RWPE2 (cell line): ENCODE data around the gene P2RY13.

Source experiments
- ATAC-seq: fragments of 200-7000 bp; cut with Tn5 transposase; 3 replicates; pipeline ENCODE4 v1.9.1; 2021; ENCODE audit warnings: low read depth
- DNase-seq: peaks from one replicate; pipeline ENCODE4 v3.0.0-alpha.2; 2020; ENCODE audit warnings: low spot score
- H3K27ac ChIP-seq: fragments of 450-650 bp; 2 replicates; pipeline ENCODE4 v1.5.1; 2017; ENCODE audit warnings: mild to moderate bottlenecking; ENCODE audit not compliant: poor library complexity, severe bottlenecking
- H3K27me3 ChIP-seq: fragments of 250-450 bp; sonication (Bioruptor Pico); 2 replicates; pipeline ENCODE4 v1.5.1; 2021; ENCODE audit warnings: mild to moderate bottlenecking, moderate library complexity; ENCODE audit not compliant: insufficient read depth, poor library complexity, severe bottlenecking
- H3K36me3 ChIP-seq: fragments of 250-450 bp; sonication (Bioruptor Pico); 2 replicates; pipeline ENCODE4 v1.5.1; 2020; ENCODE audit warnings: low read depth, mild to moderate bottlenecking, moderate library complexity
- H3K4me1 ChIP-seq: fragments of 250-450 bp; sonication (Bioruptor Pico); 2 replicates; pipeline ENCODE4 v1.5.1; 2021; ENCODE audit warnings: mild to moderate bottlenecking, moderate library complexity; ENCODE audit not compliant: insufficient read depth, poor library complexity, severe bottlenecking
- H3K4me3 ChIP-seq: fragments of 250-450 bp; sonication (Bioruptor Pico); 2 replicates; pipeline ENCODE4 v1.5.1; 2021; ENCODE audit warnings: mild to moderate bottlenecking, moderate library complexity; ENCODE audit not compliant: severe bottlenecking
- H3K9me3 ChIP-seq: fragments of 250-450 bp; sonication (Bioruptor Pico); 2 replicates; pipeline ENCODE4 v1.5.1; 2021; ENCODE audit warnings: mild to moderate bottlenecking, moderate library complexity; ENCODE audit not compliant: severe bottlenecking
- CTCF ChIP-seq: fragments of 450-650 bp; IDR thresholded peaks from one replicate; pipeline ENCODE4 v1.5.1; 2017; ENCODE audit warnings: mild to moderate bottlenecking, moderate library complexity; ENCODE audit not compliant: poor library complexity, severe bottlenecking

Gene P2RY13

GRCh38 chr3:151314137-151314536, 15.2 kb downstream of the P2RY13 start:
- no peak for DNase-seq
- H3K4me1 ChIP-seq, result peaks cover 63% of the 10 kb centered on the region
- peak overlapping the region; percentile 99 for H3K27ac ChIP-seq
- H3K27me3 ChIP-seq, result no peaks in the 10 kb centered on the region
- H3K36me3 ChIP-seq, result peaks cover 65% of the 10 kb centered on the region
- H3K9me3 ChIP-seq, result no peaks in the 10 kb centered on the region
- TF ChIP-seq CTCF, result no peak
- ATAC-seq, result no peak
- peak overlapping the region; percentile 69 for H3K4me3 ChIP-seq

GRCh38 chr3:151312972-151313371, 16.4 kb downstream of the P2RY13 start:
- Histone ChIP-seq H3K27me3 (no peaks in the 10 kb centered on the region), H3K36me3 (peaks cover 77% of the 10 kb centered on the region), H3K27ac (peak overlapping the region; percentile 99), H3K4me3 (no peak overlapping the region), H3K9me3 (no peaks in the 10 kb centered on the region), H3K4me1 (peaks cover 66% of the 10 kb centered on the region)
- DNase-seq, result no peak
- ATAC-seq, result no peak
- no peak for TF ChIP-seq CTCF

GRCh38 chr3:151309566-151309965, 19.8 kb downstream of the P2RY13 start:
- Histone ChIP-seq H3K36me3 (peaks cover 79% of the 10 kb centered on the region), H3K27me3 (no peaks in the 10 kb centered on the region), H3K9me3 (no peaks in the 10 kb centered on the region), H3K4me3 (no peak overlapping the region), H3K27ac (peak overlapping the region; percentile 99), H3K4me1 (peaks cover 83% of the 10 kb centered on the region)
- no peak for ATAC-seq
- TF ChIP-seq CTCF, result no peak
- no peak for DNase-seq

GRCh38 chr3:151307583-151308488, 21.5 kb downstream of the P2RY13 start:
- DNase-seq (no peak), ATAC-seq (no peak)
- H3K9me3 ChIP-seq, result no peaks in the 10 kb centered on the region
- H3K27me3 ChIP-seq, result no peaks in the 10 kb centered on the region
- H3K4me3 ChIP-seq, result no peak overlapping the region
- H3K27ac ChIP-seq, result peak overlapping the region; percentile 99
- TF ChIP-seq CTCF, result no peak
- peaks cover 86% of the 10 kb centered on the region for H3K4me1 ChIP-seq
- H3K36me3 ChIP-seq, result peaks cover 78% of the 10 kb centered on the region

- DNase-seq (no peak), ATAC-seq (no peak)
- H3K4me3 ChIP-seq, result no peak overlapping the region
- no peak for TF ChIP-seq CTCF
- peaks cover 86% of the 10 kb centered on the region for H3K4me1 ChIP-seq
- H3K9me3 ChIP-seq, result no peaks in the 10 kb centered on the region
- H3K36me3 ChIP-seq, result peaks cover 73% of the 10 kb centered on the region
- H3K27ac ChIP-seq, result peak overlapping the region; percentile 99
- no peaks in the 10 kb centered on the region for H3K27me3 ChIP-seq
Measured at GRCh38 chr3:151307131-151307530, 22.2 kb downstream of the P2RY13 start.
